NCI-H2107 treated with DMSO at 0.1 percent for 48 hours (cell line): ENCODE results near the gene IGF2.

ENCODE experiments used
- DNase-seq: peaks from one replicate; lab custom pipeline; 2025; ENCODE audit not compliant: unreplicated experiment; lab: John Stamatoyannopoulos, UW

The IGF2 gene

DNA sequence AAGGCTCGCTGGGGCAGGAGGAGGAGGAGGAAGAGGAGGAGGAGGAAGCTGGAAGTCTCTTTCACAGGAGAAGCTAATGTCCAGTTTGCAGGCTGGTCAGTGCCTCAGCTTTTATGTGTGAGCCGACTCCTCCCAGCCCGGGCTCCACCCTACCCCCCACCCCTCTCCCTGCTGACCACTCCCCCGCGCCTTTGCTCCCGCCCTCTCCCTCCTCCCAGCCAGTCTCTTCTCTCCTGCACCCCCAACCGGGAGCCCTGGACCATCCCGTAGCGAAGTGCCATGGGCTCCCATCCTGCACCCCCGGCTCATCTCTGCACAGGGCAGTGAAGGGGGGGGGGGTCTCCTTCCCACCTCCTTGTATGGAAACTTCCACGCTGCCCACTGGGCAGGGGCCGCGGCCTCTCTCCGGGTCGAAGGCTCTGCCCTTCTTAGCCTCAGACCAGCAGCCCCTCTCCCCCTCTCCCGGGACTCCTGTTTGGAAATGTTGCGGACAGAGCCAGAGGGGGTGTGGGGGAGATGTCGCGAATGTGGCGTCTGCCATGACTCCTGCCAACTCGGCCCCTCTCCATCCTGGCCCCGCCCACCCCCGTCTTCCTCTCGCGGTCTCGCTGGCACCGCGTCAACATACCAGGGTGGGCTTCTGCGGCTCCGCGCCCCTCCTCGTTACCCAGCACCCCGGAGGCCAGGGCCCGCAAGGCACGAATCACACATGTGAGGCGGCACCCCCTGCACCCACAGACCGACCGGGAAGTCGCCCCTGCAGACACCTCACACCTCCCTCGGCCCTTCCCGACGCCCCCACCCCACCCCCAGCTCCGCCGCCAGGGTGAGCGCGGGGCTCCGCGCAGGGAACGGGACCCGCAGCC lies 1.8 kb downstream of the IGF2 start:
- no peak for DNase-seq

DNA sequence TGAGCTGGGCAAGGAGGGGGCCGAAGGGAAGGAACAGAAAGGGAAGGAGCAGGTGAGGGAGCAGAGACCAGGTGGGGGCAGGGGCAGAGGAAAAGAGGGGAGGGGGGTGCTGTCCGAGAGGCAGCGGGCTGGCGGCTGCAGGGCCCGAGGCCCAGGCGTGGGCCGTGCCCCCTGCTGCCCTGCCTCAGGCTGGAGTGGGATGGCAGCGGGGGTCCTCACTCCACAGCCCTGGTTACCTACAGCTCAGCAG lies 2.3 kb downstream of the IGF2 start:
- DNase-seq, result no peak

DNA sequence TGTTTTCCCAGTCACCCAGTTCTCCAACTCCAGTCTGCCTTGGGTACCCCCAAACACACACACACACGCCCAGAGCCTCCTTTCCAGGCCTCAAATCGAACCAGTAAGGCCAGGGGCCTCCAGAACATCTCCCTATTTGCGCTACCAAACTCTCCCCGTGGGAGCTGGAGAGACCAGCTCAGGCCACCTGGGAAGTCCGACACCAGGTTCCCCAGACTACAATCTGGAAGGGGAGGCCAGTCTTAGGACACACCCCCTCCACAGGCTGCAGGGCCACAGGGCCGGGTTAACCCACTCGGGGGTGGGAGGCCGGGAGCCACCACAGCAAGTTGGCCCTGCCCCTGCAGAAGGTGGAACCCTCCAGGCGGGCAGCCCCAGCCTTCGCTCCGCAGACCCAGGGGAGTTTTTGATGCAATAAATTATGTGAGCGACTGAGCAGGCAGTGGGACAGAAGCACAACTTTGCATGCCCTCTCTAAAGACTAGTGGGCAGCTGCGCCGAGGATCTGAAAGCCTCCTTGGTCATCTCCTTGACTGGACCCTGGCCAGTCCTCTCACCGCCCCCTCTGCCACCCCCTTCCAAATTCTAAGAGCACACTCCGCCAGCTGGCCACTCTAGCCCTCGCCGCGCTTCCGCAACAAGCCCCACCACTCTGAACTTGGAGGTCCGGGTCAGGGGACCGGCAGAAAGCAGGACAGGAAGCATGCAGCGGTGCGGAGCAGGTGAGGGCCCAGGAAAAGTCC lies 2.8 kb downstream of the IGF2 start:
- no peak for DNase-seq

DNA sequence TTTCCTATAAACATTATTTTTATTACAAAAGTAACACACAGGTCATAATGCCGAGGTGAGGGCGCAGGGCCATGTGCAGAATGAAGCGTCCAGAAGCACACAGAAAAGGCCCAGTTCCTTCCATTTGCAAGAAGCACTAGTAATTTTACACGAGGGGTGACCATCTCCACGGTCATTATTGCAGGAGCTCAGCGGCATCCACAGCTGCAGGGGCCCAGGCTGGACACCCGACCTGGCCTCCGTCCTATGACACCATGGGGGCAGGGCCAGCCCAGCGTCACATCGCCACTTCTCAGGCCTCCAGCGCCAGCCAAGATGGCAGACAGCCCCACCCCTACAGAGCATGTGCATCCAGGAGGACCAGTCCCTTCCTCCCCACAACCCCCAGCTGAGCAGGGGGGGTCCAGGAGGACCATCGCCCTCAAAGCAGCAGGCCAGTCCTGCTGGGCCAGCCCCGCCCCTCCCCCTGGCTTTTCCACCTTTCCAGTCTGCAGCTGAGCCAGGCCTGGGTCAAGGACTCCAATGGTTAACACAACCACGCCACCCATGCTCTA lies 3.5 kb downstream of the IGF2 start:
- no peak for DNase-seq

DNA sequence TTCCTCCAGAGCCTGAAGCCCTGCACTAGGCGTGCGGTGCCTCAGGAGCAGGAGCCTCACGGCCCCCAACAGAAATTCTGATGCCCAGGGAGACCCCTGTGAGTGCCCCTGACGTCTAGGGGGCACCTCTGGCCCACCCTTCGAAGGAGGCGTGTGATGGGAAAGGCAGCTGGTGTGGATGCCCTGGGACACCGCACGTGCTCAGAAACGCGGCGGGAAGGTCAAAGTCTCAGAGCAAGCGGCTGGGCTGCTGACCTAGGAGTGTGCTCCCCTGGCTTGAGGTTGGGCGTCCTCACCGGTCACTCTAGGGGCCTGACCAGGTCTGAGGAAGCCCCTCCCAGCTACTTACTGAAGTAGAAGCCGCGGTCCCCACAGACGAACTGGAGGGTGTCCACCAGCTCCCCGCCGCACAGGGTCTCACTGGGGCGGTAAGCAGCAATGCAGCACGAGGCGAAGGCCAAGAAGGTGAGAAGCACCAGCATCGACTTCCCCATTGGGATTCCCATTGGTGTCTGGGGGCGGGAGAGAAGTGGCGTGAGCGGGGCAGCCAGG lies 4.1 kb downstream of the IGF2 start:
- no peak for DNase-seq

DNA sequence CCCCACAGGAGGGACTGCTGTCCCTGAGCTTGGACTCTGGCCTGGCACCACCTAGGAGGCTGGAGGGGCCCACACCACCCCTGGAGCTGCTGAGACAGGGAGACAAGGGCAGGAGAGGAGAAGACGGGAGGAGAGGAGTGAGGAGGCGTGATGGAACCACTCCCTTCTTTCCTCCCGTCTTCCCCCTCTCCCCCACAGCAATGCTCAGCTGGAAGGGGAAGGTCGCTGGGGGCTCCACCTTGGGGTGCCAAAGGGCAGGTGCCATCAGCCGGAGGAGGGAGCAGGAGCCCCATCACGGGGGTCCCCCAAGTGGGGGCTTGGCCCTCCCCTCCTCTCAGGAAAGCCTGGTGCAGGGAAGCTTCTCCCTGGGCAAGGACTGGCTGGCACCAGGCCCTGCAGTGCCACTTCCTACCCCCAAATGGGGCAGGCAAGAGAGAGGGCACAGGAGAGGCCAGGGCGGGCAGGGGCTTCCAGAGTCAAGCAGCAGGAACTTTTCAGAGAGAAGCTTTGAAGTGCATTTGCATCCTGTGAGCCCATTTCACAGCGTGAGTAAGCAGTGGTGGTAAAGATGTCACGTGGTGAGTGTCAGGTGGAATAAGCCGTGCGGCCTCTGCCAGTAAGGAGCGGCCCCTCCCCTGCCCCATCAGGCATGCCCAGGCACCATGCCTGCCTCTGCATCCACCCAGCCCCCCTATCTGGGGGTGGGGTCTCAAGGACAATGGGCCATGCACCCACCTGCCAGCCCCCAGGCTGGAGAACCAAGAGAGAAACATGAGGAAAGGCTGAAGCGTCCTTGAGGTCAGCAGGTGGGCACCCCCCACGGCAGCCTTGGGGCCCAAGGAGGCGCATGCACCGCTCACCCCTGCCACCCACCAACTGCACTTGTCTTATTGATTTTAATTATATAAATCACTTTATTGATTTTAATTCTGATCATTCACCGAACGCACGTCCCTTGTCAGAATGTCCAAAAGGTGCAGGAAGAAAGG lies 4.9 kb downstream of the IGF2 start:
- DNase-seq, result no peak

DNA sequence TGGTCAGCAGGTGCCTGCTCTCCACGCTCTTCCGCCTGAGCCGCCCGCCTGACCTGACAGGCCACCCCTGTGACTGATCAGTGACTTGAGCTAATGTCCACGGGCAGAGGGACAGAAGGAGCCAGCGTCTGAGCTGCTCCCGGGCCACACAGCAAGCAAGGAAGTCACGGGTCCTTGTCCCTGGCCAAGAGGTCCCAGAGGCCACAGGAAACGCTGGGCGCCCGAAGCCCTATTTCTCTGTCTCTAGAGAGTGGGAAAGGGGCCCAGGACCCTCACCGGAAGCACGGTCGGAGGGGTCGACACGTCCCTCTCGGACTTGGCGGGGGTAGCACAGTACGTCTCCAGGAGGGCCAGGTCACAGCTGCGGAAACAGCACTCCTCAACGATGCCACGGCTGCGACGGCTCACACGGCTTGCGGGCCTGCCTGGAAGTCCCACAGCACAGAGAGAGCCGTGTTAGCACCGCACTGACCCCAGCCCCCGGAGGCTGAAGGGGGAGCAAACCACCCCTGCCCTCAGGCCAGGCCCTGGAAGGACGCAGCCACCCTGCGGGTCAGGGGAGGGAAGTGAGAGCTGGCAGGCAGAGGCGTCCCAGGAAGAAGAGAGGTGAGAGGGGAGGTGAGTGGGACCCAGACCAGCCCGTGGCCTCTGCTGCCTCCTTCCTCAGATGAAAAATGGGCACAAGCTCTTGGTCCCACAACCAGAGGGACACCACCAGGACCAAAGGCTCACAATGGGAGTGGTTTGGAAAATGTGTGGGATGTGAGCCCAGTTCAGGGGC lies 5.8 kb downstream of the IGF2 start:
- DNase-seq, result no peak

DNA sequence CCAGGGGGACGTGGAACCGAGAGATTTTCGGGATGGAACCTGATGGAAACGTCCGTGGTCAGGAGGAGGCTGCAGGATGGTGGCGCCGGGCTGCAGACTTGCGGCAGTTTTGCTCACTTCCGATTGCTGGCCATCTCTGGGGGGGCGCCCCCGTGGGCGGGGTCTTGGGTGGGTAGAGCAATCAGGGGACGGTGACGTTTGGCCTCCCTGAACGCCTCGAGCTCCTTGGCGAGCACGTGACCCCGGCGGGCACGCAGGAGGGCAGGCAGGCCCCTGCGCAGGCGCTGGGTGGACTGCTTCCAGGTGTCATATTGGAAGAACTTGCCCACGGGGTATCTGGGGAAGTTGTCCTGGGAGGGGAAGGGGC lies 6.3 kb downstream of the IGF2 start:
- no peak for DNase-seq

DNA sequence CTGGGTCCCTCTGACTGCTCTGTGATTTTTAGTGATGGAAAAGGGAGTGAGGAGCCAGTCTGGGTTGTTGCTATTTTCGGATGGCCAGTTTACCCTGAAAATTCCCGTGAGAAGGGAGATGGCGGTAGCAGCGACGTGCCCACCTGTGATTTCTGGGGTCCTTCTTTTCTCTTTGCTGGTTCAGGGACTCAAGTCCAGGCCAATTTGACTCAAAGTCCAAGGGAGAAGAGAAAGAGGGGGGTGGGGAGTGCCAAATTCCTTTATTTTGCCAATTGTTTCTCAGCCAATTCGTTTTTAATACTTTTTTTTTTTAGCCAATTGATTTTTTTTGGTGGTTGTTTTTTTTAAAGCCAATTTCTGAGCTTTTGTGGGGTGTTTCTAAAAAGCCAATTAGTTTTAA lies 6.9 kb downstream of the IGF2 start:
- no peak for DNase-seq

DNA sequence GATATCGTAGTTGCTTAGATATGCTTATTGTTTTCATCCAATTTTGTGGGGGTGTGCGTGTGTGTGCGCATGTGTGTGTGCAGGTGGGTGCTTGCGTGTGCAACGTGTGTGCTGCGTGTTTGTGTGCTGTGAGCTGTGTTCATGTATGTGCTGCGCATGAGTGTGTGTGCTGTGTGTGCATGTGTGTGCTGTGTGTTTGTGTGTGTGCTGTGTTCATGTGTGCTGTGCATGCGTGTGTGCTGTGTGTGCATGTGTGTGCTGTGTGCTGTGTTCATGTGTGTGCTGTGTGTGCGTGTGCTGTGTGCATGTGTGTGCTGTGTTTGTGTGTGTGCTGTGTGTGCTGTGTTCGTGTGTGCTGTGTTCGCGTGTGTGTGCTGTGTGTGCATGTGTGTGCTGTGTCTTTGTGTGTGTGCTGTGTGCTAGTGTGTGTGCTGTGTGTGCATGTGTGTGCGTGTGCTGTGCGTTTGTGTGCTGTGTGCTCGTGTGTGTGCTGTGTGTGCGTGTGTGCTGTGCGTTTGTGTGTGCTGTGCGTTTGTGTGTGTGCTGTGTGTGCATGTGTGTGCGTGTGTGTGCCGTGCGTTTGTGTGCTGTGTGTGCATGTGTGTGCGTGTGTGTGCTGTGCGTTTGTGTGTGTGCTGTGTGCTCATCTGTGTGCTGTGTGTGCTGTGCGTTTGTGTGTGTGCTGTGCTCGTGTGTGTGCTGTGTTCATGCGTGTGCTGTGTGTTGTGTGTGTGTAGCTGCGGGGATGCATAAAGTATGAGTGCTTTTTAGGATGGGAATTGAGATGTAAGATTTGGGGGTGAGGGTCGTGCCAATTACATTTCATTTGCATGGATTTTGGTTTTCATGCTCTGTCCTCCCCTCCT lies 7.6 kb downstream of the IGF2 start:
- no peak for DNase-seq

DNA sequence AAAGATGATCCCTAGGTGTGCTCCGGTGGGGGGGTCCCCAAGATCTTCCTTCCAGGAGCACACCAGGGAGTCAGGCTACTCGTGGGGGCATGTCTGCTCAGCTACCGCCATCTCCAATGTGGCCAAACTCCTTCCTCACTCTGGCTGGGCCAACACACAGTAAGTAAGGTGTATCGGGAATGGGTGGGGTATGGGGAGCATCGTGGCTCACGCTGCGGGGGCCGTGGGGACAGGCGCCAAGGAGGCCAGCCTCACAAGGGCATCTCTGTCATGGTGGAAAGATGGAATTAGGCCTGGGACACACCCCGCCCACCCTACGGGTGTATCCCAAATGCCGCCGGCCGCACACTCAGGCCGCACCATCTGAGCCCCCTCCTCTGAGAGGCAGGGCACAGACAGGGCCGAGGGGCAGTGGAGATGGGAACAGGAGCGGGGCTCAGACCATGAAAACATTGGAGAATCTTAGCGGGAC lies 8.3 kb downstream of the IGF2 start:
- DNase-seq, result no peak

DNA sequence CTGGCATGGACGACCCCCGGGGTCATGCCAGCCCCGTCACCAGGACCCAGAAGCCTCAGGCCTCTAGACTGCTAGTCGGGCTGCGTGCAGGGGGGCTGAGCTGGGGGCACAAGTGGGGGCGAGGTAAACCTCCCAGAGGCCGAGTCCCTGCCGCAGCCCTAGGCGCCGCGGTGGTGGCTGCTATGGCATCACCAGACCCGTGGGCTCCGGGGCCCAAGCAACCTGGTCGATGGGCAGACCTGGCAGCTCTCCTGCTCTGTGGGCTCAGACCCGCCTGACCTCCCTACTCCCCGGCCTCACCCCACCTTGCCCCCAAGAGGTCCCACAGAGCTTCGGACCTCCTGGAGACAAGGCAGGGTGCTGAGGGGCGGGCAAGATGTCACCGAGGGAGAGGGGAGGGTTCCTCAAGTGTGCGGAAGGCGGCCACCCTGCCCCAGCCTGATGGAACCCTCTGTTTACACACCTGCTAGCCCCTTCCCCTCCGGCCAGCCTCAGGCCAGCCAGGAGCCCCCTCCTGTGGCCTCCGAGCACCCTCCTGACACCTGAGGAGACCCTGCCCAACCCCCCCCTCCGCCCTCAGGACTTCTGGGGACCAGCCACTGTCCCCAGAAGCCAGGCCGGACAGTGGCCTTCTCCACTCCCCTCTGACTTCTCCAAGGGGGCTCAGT lies 9.4 kb downstream of the IGF2 start:
- no peak for DNase-seq

DNA sequence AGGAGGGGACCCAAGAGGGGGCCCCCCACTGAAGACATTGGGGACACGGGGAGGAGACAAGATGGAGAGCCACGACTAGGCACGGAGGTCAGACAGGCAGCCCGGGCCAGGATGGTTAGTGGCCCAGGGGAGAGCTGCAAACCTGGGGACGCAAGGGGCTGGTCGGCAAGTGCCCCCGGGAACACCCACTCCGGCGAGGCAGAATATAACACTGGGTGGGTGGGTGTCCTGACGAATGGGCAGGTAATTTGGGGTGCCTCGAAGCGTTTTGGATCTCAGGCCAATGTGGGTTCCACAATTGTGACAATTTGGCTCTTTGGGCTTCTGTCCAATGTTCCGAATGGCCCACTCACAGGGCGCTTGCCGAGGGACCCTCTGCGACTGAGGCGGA lies 9.9 kb downstream of the IGF2 start:
- DNase-seq, result no peak

DNA sequence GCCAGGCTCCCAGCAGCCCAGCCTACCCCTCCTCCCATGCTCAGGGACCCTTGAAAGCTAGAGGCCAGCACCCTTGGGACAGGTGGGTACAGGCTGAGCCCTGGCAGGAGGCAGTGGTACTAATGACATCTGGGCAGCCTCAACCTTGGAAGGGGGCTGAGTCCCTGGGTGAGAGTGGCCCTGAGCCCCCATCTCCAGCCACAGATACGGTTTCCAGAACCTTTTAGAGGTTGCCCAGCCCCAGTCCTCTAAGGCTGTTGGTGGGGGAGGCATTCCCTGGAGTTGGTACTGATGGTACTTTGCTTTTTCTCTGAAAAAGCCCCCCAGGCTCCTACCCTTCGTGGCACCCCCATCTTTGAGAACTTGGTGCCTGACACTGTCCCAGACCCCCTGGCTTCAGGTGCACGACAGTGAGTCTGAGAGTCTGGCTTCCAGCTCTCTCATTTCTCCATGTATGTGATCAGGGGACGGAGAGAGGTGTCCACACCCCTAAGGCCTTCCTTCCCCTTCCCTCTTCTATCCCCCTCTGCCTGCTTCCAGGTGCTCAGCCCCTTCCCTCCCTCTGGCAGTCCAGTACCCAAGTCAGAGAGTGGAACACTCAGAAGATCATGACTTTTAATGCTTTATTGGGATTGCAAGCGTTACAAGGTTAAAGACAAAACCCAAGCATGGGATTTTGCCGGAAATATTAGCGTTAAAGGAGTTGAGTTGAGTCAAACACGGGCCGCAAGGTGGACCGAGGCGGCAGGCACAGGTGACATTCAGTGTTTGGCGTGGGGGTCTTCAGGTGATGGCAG lies 10.5 kb downstream of the IGF2 start:
- DNase-seq, result no peak

DNA sequence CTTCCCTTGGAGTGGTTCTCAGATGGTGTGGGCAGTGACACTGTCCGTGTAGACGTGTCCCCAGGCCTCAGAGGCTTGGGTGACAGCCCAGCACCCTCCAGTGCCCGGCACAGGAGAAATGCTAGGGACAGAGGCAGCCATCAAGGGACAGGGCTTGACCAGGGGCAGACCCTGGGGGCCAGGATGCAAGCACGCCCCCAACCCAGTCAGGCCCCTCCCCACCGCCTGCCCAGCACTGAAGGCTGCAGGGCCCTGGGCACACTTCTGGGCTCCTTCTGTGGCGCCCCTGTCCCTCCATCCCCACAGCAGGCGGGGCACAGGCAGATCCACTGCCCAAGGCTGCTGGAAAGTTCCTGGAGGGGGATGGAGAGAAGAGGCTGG lies 11.1 kb downstream of the IGF2 start:
- DNase-seq, result no peak

DNA sequence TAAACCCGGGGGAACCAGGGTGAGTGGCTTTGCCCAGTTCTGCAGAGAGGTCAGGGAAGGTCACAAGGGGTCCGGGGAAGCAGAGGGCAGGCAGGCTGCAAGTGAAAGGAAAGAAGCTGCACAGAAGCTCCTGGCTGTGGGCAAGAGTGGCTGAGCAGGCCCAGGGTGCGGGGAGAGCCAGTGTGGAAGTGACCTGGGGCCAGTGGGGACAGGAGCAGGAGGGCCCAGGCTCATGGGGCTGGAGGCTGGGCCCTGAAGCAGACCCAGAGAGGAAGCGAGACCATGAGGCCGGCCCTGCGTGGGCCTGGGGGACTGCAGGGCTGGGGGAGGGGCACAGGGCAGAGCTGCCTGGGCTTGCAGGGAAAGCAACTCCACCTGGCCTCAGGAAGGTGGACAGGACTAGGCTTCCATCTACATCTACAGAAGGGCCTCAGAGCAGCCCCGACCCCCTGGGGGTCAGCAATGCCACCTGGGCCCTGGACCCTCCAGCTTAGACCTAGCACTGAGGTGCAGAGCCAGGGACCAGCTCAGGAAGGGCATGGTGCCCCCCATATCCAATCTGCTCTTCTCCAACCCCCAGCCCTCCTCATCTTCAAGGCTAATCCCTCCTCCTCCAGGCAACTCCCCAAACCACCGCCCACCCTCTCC lies 11.6 kb downstream of the IGF2 start:
- no peak for DNase-seq

DNA sequence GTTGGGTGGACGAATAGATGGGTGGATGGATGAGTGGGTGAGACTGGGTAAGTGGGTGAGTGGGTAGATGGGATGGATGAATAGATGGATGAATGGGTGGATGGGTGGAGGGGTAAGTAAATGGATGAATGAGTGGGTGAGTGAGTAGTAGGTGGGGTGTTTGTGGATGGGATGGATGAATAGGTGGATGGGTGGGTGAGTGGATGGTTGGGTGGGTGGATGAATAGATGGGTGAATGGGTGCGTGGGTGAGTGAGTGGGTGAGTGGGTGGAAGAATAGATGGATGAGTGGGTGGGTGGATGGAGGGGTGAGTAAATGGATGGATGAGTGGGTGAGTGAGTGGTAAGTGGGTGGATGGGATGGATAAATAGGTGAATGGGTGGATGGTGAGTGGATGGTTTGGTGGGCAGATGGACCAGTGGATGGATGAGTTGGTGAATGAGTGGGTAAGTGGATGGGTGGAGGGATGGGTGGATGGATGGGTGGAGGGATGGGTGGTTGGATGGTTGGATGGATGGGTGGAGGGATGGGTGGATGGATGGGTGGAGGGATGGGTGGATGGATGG lies 12.6 kb downstream of the IGF2 start:
- no peak for DNase-seq
